ENCODE results near the gene SLC16A7.
A peak's percentile ranks its signal among the peaks of the same experiment; 100 is the strongest.
"Not testable (repeated sequence)": the region's sequence is repeated elsewhere in the genome, so short reads cannot be mapped to it uniquely, and the experiment has no call there.

Gene SLC16A7, protein sequence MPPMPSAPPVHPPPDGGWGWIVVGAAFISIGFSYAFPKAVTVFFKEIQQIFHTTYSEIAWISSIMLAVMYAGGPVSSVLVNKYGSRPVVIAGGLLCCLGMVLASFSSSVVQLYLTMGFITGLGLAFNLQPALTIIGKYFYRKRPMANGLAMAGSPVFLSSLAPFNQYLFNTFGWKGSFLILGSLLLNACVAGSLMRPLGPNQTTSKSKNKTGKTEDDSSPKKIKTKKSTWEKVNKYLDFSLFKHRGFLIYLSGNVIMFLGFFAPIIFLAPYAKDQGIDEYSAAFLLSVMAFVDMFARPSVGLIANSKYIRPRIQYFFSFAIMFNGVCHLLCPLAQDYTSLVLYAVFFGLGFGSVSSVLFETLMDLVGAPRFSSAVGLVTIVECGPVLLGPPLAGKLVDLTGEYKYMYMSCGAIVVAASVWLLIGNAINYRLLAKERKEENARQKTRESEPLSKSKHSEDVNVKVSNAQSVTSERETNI

GRCh38 chr12:59595883-59596540 lies at the start of gene SLC16A7:
SLC16A7 (plus strand) TSS chr12:59596029; CDS start chr12:59704802, 108,773 bp downstream.
- DNase-seq: peak; percentile 89

GRCh38 chr12:59548930-59549329 lies 46.9 kb upstream of the SLC16A7 start:
- no peak for DNase-seq

- no peak for DNase-seq
Measured at GRCh38 chr12:59559696-59560095, 36.1 kb upstream of the SLC16A7 start.

- no peak for DNase-seq
Measured at GRCh38 chr12:59570145-59570544, 25.7 kb upstream of the SLC16A7 start.

DNA sequence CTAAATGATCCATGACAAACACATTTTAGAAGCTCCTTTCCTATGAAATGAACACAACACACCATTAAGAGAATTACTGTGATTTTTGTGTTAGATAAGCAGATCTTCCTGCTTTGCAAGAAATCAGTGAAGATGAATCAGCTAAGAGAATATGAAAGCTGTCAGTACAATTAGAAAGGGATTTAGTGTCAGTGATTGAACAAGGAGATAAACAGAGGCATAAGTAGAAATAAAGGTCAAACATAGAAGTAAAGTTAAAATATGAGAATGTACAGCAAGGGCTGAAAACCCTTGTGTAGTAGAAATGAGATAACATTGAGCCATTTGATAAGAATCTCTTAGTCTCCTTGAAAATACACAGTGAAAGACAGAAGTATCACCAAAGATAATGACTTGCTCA lies 21.4 kb upstream of the SLC16A7 start:
- no peak for DNase-seq

- DNase-seq: no peak
Measured at GRCh38 chr12:59575826-59576225, 20.0 kb upstream of the SLC16A7 start.

DNA sequence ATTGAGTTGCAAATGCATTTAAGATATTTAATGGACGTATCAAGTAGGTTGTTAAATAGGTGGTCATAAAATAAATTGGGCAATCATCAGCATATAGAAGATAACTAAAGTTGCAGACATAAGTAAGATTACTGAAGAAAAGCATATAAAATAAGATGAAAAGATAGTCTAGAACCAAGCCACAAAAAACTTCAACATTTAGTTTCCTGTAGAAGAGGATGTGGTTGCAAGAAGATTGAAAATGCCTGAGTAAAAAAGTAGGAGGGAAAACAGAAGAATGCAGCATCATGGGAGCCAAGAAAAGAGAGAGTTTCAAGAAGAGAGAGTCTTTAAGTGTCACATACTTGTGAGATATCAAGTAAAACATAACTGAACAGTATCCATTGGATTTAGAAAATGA lies 17.6 kb upstream of the SLC16A7 start:
- no peak for DNase-seq

GRCh38 chr12:59579631-59580030 lies 16.2 kb upstream of the SLC16A7 start:
- DNase-seq: no peak

DNA sequence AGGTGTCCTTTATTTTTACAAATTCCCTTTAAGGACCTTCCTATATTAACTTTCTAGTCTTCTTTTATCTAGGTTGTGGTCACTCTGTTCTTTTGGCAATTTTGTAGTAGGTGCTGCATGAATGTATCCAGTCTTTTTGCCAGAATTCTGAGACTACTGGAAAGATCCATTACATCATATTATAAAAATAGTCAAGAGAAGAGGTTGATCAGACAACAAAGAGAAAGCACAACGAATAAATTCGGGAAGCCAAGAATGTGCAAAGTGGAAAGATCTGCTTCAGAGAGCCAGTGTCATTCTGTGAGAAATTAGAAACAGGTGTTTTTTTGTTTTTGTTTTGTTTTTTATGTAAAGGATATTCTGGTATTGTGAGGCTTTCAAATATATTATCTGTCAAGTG lies 15.8 kb upstream of the SLC16A7 start:
- no peak for DNase-seq

- DNase-seq: no peak
Measured at GRCh38 chr12:59583003-59583712, 12.7 kb upstream of the SLC16A7 start.

- no peak for DNase-seq
Measured at GRCh38 chr12:59587710-59588109, 8.1 kb upstream of the SLC16A7 start.

- DNase-seq: no peak
Measured at GRCh38 chr12:59593761-59594160, 2.1 kb upstream of the SLC16A7 start.

- DNase-seq: no peak
Measured at GRCh38 chr12:59594943-59595500, 807 bp upstream of the SLC16A7 start.

DNA sequence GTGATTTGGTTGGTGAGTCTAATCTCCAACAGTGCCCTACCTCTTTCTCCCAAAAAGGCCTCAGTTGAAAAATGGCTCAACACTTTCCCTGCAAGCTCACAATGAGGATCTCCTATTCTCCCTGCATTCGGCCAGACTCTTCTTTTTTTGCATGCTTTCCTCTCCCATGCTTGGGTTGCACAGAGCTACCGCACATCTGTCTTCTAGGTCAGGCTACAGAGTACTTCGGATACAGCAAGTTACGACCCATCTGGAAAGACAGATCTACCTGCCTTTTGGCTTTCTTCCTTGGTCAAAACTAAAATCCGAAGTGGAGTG lies 305 bp upstream of the SLC16A7 start:
- DNase-seq: no peak

- peak; percentile 72 for DNase-seq
Measured at GRCh38 chr12:59597385-59597781, 1.6 kb downstream of the SLC16A7 start.

GRCh38 chr12:59600171-59600570 lies 4.3 kb downstream of the SLC16A7 start:
- no peak for DNase-seq

DNA sequence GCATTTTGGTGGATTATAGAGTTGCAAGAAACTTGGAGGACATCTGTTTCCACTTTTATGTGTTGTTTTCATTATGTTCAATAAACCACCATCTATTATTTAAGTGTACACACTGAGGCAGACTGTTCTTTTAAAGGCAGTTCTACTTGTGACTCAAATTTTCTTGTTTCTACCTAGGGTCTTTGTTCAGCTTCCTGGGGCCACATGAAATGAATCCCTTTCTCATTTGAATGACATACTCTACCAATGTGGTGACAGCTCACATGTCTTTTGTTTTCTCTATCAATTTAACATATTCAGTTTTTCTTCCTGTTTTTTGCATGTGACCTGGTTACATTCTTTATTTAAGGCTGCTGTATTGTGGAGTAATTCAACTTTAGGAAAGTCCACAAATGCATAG lies 7.9 kb downstream of the SLC16A7 start:
- DNase-seq: no peak

DNA sequence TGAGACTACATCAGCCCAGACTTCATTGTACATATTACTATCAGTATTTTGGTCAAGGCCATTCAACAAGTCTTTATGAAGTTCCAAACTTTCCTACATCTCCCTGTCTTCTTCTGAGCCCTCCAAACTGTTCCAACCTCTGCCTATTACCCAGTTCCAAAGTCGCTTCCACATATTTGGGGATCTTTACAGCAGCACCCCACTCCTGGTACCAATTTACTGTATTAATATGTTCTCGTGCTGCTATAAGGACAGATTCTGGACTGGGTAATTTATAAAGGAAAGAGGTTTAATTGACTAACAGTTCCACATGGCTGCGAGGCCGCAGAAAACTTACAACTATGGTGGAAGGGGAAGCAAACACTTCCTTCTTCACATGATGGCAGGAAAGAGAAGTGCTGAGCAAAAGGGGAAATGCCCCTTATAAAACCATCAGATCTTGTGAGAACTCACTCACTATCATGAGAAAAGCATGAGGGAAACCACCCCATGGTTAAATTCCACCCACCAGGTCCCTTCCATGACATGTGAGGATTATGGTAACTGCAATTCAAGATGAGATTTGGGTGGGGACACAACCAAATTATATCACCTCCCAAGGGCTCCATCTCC lies 17.1 kb downstream of the SLC16A7 start:
- not testable (repeated sequence) for DNase-seq

DNA sequence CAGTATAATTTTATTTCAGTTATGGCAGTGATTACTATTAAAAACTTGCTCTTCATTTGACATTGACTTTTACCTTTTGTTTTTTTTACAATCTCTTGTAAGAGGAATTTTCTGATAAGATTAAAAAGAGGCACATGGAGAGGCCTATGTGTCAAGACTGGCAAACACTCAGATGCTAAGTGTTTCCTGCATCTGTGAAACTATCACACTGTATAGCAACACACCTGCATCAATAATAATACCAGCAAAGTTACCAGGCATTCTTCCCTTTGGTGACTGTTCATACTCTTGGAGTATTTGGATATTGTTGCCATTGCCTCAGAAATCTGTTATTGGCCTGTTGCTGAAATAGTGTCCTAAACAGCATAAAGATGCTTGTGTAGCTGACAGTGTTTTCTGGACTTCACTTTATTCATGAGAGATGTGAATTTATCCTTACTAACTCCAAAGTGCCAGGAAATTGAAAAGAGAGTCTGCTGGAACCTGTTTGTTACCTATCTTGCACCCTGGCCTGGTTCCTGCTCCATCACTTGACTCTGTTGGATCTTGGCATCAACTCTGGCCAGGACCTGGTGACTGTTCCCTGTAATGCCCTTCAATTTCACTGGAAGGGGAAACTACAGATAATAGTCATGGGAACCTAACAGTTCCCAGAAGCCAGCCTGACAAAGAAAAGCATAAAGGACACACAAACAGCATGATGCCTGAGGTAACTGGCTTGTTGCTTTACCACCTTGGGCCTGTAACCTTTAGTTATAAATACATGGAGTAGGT lies 19.8 kb downstream of the SLC16A7 start:
- no peak for DNase-seq

DNA sequence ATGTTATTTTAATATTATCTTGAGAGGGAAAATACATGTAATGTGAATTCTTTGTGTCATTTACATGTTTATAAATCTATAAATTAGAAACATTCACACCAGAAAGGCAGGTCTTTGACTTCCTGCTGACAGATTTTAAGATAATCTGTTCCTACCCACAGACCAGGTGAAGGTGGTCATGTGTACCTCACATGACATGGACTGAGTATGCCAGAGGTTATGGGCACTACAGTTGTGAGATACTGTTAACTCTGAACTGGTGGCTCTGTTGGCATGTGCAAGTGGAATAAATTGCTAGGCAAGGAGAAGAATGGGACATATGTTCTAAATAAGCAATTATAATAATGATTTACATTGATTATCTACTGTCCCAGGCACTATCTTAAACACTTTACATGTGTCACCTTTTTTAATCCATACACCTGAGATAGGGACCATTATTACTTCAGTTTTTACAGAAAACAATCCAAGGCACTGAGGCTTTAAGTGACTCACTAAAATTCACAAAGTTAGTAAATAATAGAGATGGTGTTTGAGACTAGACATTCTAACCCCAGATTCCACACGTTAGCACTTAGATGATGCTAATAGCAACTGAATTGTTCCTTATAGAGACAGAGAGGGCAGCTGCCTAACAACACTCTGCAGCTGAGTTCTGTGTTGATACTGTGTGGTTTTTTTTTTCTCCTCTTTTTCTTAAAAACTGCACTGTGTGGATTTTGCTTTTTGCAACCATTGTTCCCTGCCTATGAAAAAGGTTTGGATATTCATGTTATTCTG lies 23.8 kb downstream of the SLC16A7 start:
- DNase-seq: no peak

DNA sequence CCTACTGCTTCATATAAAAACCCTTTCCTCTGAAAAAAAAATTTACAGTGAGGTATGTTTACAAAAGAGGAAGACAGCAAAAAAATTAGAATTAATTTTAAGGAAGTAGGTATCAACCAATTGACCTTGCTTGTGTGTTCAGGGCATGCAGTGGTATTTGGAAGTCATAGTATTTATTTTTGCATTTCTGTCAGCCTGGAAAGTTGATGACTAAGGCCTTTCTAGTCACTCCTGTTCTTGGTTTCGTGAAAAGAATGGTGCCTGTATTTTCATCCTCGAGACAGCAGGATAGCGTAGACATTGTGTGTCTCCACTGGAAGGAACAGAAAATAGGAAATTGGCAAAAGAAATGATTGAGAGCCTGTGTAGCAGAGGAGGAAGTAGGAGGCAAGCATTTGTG lies 24.5 kb downstream of the SLC16A7 start:
- DNase-seq: no peak
